H9 (cell line): Measurements from ENCODE around the gene SYMPK. TPM values are rescaled to one million over a fixed set of nuclear protein-coding genes. Genes with fewer than 3 reads are reported as not detected.

ENCODE experiments used
- DNase-seq: peaks from one replicate; pipeline ENCODE4 v3.0.0-alpha.2; 2017
- H2AFZ ChIP-seq: one replicate; pipeline ENCODE4 v1.6.1; 2013; ENCODE audit warnings: mild to moderate bottlenecking, low read length, control low read depth, moderate library complexity
- H2AK5ac ChIP-seq: 2 replicates; pipeline ENCODE4 v1.6.1; 2013; ENCODE audit warnings: low read length, control low read depth, mixed read lengths; ENCODE audit not compliant: insufficient read length
- H2BK120ac ChIP-seq: one replicate; pipeline ENCODE4 v1.6.1; 2013; ENCODE audit warnings: low read depth, mild to moderate bottlenecking, low read length, control low read depth, inconsistent platforms; ENCODE audit not compliant: poor library complexity, severe bottlenecking
- H2BK12ac ChIP-seq: 2 replicates; pipeline ENCODE4 v1.6.1; 2013; ENCODE audit warnings: low read length, control low read depth, mixed read lengths, low read depth; ENCODE audit not compliant: insufficient read length
- H2BK15ac ChIP-seq: 2 replicates; pipeline ENCODE4 v1.6.1; 2013; ENCODE audit warnings: low read depth, low read length, control low read depth
- H2BK20ac ChIP-seq: one replicate; pipeline ENCODE4 v1.6.1; 2013; ENCODE audit warnings: low read depth, mild to moderate bottlenecking, low read length, control low read depth, inconsistent platforms; ENCODE audit not compliant: poor library complexity, severe bottlenecking
- H2BK5ac ChIP-seq: 2 replicates; pipeline ENCODE4 v1.6.1; 2013; ENCODE audit warnings: low read length, control low read depth, mixed read lengths; ENCODE audit not compliant: insufficient read length
- H3K14ac ChIP-seq: 2 replicates; pipeline ENCODE4 v1.6.1; 2013; ENCODE audit warnings: low read length, control low read depth; ENCODE audit not compliant: insufficient read depth
- H3K18ac ChIP-seq: 2 replicates; pipeline ENCODE4 v1.6.1; 2013; ENCODE audit warnings: low read depth, mild to moderate bottlenecking, mixed read lengths, low read length, control low read depth; ENCODE audit not compliant: insufficient read length
- H3K23ac ChIP-seq: 2 replicates; pipeline ENCODE4 v1.6.1; 2013; ENCODE audit warnings: low read length, control low read depth, mixed read lengths, low read depth; ENCODE audit not compliant: insufficient read length
- H3K23me2 ChIP-seq: 2 replicates; pipeline ENCODE4 v1.6.1; 2013; ENCODE audit warnings: low read depth, mild to moderate bottlenecking, mixed read lengths, low read length, control low read depth; ENCODE audit not compliant: insufficient read length, poor library complexity, severe bottlenecking
- H3K27ac ChIP-seq: 2 replicates; pipeline ENCODE4 v1.5.1; 2013; ENCODE audit warnings: low read length, control low read depth, mixed read lengths, low read depth; ENCODE audit not compliant: insufficient read length
- H3K27me3 ChIP-seq: 2 replicates; pipeline ENCODE4 v1.6.1; 2013; ENCODE audit warnings: low read length, control low read depth, inconsistent platforms; ENCODE audit not compliant: insufficient read depth
- H3K4ac ChIP-seq: 2 replicates; pipeline ENCODE4 v1.6.1; 2013; ENCODE audit warnings: low read depth, mild to moderate bottlenecking, control low read depth, inconsistent platforms, low read length, moderate library complexity
- H3K4me1 ChIP-seq: 2 replicates; pipeline ENCODE4 v1.6.1; 2013; ENCODE audit warnings: low read length, control low read depth, inconsistent platforms; ENCODE audit not compliant: insufficient read depth
- H3K4me2 ChIP-seq: 2 replicates; pipeline ENCODE4 v1.6.1; 2013; ENCODE audit warnings: low read length, control low read depth, mixed read lengths; ENCODE audit not compliant: insufficient read length, insufficient read depth
- H3K56ac ChIP-seq: 2 replicates; pipeline ENCODE4 v1.6.1; 2013; ENCODE audit warnings: low read depth, mild to moderate bottlenecking, mixed read lengths, low read length, control low read depth; ENCODE audit not compliant: insufficient read length
- H3K79me1 ChIP-seq: 2 replicates; pipeline ENCODE4 v1.6.1; 2013; ENCODE audit warnings: low read depth, mild to moderate bottlenecking, moderate library complexity, low read length, control low read depth, inconsistent platforms; ENCODE audit not compliant: insufficient read depth, poor library complexity, severe bottlenecking
- H3K79me2 ChIP-seq: 2 replicates; pipeline ENCODE4 v1.6.1; 2013; ENCODE audit warnings: low read length, control low read depth, inconsistent platforms; ENCODE audit not compliant: insufficient read depth
- H3K9ac ChIP-seq: 2 replicates; pipeline ENCODE4 v1.6.1; 2013; ENCODE audit warnings: low read length, control low read depth, mixed read lengths; ENCODE audit not compliant: insufficient read length; ENCODE audit errors: extremely low read depth
- H3K9me3 ChIP-seq: one replicate; pipeline ENCODE4 v1.6.1; 2013; ENCODE audit warnings: low read depth, low read length, inconsistent platforms; ENCODE audit not compliant: control insufficient read depth
- H3T11ph ChIP-seq: one replicate; pipeline ENCODE4 v1.6.1; 2013; ENCODE audit warnings: mild to moderate bottlenecking, low read length, control low read depth, inconsistent platforms
- H4K20me1 ChIP-seq: one replicate; pipeline ENCODE4 v1.6.1; 2013; ENCODE audit not compliant: control insufficient read depth, insufficient read length, insufficient read depth
- H4K5ac ChIP-seq: 2 replicates; pipeline ENCODE4 v1.6.1; 2013; ENCODE audit warnings: low read depth, mild to moderate bottlenecking, mixed read lengths, low read length, control low read depth; ENCODE audit not compliant: insufficient read length
- H4K8ac ChIP-seq: replicated peaks from 2 replicates; pipeline ENCODE4 v1.6.1; 2013; ENCODE audit warnings: low read length, control low read depth, mixed read lengths, low read depth; ENCODE audit not compliant: insufficient read length
- H4K91ac ChIP-seq: 2 replicates; pipeline ENCODE4 v1.6.1; 2013; ENCODE audit warnings: low read depth, mild to moderate bottlenecking, moderate library complexity, mixed read lengths, low read length, control low read depth; ENCODE audit not compliant: insufficient read length
- H3K27ac Mint-ChIP-seq, 3 experiments: 2 replicates in 2 of 3; 3 replicates in 1 of 3; pipeline ENCODE4 v1.8.0; 2020 to 2021; ENCODE audit warnings: mixed read lengths in 3 of 3, mild to moderate bottlenecking in 1 of 3, moderate library complexity in 1 of 3
- H3K27me3 Mint-ChIP-seq: 2 replicates; pipeline ENCODE4 v1.8.0; 2021; ENCODE audit warnings: low read depth, mild to moderate bottlenecking, moderate library complexity, mixed read lengths
- H3K36me3 Mint-ChIP-seq, 3 experiments: 2 replicates in 2 of 3; 3 replicates in 1 of 3; pipeline ENCODE4 v1.8.0; 2020 to 2021; ENCODE audit warnings: low read depth in 3 of 3, mixed read lengths in 3 of 3; ENCODE audit not compliant: insufficient read depth in 1 of 3
- H3K4me1 Mint-ChIP-seq, 2 experiments: 2 replicates each; pipeline ENCODE4 v1.8.0; 2020; ENCODE audit warnings: mixed read lengths in 2 of 2
- H3K4me3 Mint-ChIP-seq, 2 experiments: 2 replicates in 1 of 2; 3 replicates in 1 of 2; pipeline ENCODE4 v1.8.0; 2020 to 2021; ENCODE audit warnings: mild to moderate bottlenecking in 2 of 2, mixed read lengths in 2 of 2, moderate library complexity in 1 of 2
- H3K9me3 Mint-ChIP-seq, 2 experiments: 2 replicates in 1 of 2; 3 replicates in 1 of 2; pipeline ENCODE4 v1.8.0; 2020; ENCODE audit warnings: mild to moderate bottlenecking in 2 of 2, mixed read lengths in 2 of 2, moderate library complexity in 1 of 2
- CTCF ChIP-seq: fragments of 200-600 bp; sonication (generic); conservative IDR thresholded peaks from 3 replicates; pipeline ENCODE4 v1.8.0; 2021; ENCODE audit warnings: antibody characterized with exemption, mild to moderate bottlenecking
- WGBS: extraction: QIAGEN DNeasy Blood & Tissue Kit; methylation state at CpG from one replicate; pipeline ENCODE4 v1.1.7; 2013; ENCODE audit warnings: missing lambda C conversion rate, low lambda C conversion rate, mixed read lengths; ENCODE audit not compliant: insufficient read length; ENCODE audit errors: extremely low coverage; 5-methylcytosine and 5-hydroxymethylcytosine counted together
- total RNA-seq: library from RNA; stranded (reverse); gene quantifications from 2 replicates; pipeline ENCODE4 v1.2.1, GENCODE V29; 2021

SYMPK gene
- total RNA-seq, 1 experiment from 2014 or later = 104 TPM

- no peak overlapping the region for H3K23ac ChIP-seq
- H3K18ac ChIP-seq = no peak overlapping the region
- H2AFZ ChIP-seq = no peak overlapping the region
- H2BK5ac ChIP-seq = no peak overlapping the region
- no peak overlapping the region for H3K56ac ChIP-seq
- H4K91ac ChIP-seq = no peak overlapping the region
- H3K27ac ChIP-seq = no peak overlapping the region
- no peaks in the 10 kb centered on the region for H3K9me3 Mint-ChIP-seq
- no peak overlapping the region for H4K5ac ChIP-seq
- H4K8ac ChIP-seq = no peak overlapping the region
- no peak overlapping the region for H3T11ph ChIP-seq
- DNase-seq = no peak
- no peak overlapping the region for H3K4me2 ChIP-seq
- H3K4me1 Mint-ChIP-seq = peaks cover 2 to 5% of the 10 kb centered on the region in 2 experiments; a peak in 2 of 4 replicates
- no peaks in the 10 kb centered on the region for H3K9me3 ChIP-seq
- no CpG with 5 or more reads among the region's 5 CpGs for whole genome bisulfite sequencing
- no peak overlapping the region for H2AK5ac ChIP-seq
- no peaks in the 10 kb centered on the region for H3K79me2 ChIP-seq
- no peak for TF ChIP-seq CTCF
- no peaks in the 10 kb centered on the region for H3K79me1 ChIP-seq
- H2BK15ac ChIP-seq = no peak overlapping the region
- H2BK12ac ChIP-seq = no peak overlapping the region
- H3K9ac ChIP-seq = no peak overlapping the region
- no peaks in the 10 kb centered on the region for H3K27me3 ChIP-seq
- H3K4ac ChIP-seq = no peak overlapping the region
- no peak overlapping the region for H2BK20ac ChIP-seq
- no peak overlapping the region for H3K14ac ChIP-seq
- H3K36me3 Mint-ChIP-seq = no peaks in the 10 kb centered on the region
- no peak overlapping the region for H3K4me3 Mint-ChIP-seq
- no peaks in the 10 kb centered on the region; the same call in 1 of the 2 replicates for H3K4me1 ChIP-seq
- H3K27ac Mint-ChIP-seq = peak overlapping the region in 1 of 3 experiments; percentile 50; a peak in 1 of 7 replicates
- no peaks in the 10 kb centered on the region for H4K20me1 ChIP-seq
- no peak overlapping the region for H2BK120ac ChIP-seq
- no peaks in the 10 kb centered on the region for H3K23me2 ChIP-seq
- peaks cover 2% of the 10 kb centered on the region for H3K27me3 Mint-ChIP-seq
Measured at GRCh38 chr19:45908956-45909355, 46.0 kb upstream of the SYMPK start.
